NCI-H2227 (cell line): ENCODE data around the gene AKAP3.

Experiments
- DNase-seq: peaks from one replicate; lab custom pipeline; 2025; ENCODE audit not compliant: unreplicated experiment; lab: John Stamatoyannopoulos, UW

AKAP3 gene

GRCh38 chr12:4648501-4649357 is at the start of gene AKAP3, which contains the start of gene NDUFA9:
Gene AKAP3 (minus strand): TSS chr12:4649051. CDS start chr12:4638196, 10,855 bp downstream.
Gene NDUFA9 (plus strand): TSS chr12:4649114. CDS start chr12:4649127, 13 bp downstream.
- DNase-seq: peak; percentile 83

GRCh38 chr12:4690760-4691159 is 41.9 kb upstream of the AKAP3 start:
- DNase-seq: no peak

- DNase-seq: no peak
Observed at GRCh38 chr12:4685317-4685716, 36.5 kb upstream of the AKAP3 start.

DNA sequence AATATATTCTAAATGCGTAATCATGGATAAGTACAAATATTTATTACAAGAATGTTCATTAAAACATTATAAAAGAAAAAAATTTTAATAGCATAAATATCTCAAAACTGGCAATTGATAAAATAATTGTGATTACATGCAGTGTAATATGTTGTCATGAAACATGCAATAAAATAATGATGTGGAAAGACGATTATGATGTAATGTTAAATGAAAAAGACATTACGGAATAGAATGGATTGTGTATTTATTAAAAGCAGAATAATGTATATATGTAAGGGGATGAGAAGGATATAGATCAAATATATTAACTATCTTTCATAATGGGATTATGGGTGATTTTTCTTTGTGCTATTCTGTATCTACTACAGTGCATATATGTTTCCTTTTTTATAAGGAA is 32.9 kb upstream of the AKAP3 start:
- no peak for DNase-seq

DNA sequence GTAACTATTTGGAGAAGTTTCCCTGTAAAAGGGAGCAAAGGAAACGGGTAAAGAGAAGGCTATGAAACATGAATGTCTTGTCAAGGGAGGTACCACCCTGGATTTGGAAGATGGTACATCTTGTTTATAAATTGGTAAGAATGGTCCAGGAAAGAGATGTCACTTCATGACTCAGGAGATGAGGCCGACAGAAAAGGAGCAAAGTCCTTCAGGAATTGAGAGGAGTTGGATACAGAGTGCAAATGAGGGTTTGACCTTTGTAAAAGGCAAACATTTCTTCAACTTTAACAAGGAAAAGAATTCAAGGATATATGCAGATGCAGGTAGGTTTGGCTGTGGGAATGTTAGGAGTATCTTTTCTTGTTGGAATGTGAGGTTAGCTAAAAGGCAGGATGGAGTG is 30.9 kb upstream of the AKAP3 start:
- DNase-seq: no peak

- no peak for DNase-seq
Observed at GRCh38 chr12:4665236-4665635, 16.4 kb upstream of the AKAP3 start.

GRCh38 chr12:4663971-4664505 is 15.2 kb upstream of the AKAP3 start:
- DNase-seq: no peak

DNA sequence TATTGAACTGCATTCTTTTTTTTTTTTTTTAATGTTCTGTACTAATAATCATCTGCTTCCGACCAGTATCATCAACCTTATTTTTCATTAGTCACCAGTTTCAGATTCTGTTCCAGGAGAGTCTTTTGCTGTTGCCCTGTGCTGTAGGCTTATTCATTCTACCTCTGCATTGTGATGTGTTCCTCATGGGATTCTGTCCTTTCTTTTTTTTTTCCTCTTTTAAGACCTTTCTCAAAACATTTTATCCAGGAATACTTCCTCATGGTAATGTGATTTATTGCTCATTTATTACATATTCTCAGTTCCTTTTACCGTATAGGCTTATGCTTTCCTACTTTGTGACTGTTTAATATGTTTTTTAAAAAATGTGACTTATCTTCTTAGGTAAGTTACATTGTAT is 4.8 kb upstream of the AKAP3 start:
- no peak for DNase-seq

- DNase-seq: no peak
Observed at GRCh38 chr12:4653257-4653656, 4.4 kb upstream of the AKAP3 start.

GRCh38 chr12:4649358-4649661 is 459 bp upstream of the AKAP3 start:
- DNase-seq: no peak

DNA sequence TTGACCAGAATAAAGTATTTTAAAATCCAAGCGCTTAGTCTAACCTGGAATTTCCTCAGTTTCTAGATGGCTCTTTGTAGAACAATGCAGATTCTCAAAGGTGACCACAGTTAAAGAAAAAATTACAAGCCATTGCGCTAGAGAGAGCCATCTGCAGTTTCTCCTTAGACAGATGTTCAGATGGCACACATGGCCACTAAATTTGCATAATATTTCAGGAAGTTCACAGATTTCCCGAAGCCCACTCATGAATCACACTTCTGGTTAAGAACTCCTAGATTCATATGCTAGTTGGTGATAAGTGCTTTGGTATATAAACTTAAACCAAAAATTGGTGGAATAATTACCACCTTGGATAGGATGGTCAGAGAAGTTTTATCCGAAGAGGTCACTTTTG is 749 bp downstream of the AKAP3 start:
- no peak for DNase-seq

GRCh38 chr12:4645023-4645422 is 3.8 kb downstream of the AKAP3 start:
- no peak for DNase-seq

DNA sequence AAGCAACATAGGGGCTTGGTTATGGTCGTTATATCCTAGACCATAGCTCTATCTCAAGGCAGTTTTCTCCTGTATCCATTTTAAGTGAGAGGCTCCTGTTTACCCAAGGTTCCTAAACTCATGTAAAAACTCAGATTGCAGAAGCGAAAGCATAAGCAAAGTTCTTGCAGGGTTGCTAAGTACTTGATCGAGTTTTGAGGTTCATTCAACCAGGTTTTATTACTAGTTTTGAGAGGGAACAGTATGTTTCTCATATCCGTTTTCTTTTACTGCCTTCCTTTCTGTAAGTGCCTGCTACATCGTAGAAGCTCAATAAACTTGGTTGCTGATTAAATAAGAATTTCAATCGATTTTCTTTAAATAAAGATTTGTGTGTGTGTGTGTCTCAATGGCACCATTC is 5.1 kb downstream of the AKAP3 start:
- no peak for DNase-seq

- DNase-seq: no peak
Observed at GRCh38 chr12:4630262-4630661, 18.6 kb downstream of the AKAP3 start.

DNA sequence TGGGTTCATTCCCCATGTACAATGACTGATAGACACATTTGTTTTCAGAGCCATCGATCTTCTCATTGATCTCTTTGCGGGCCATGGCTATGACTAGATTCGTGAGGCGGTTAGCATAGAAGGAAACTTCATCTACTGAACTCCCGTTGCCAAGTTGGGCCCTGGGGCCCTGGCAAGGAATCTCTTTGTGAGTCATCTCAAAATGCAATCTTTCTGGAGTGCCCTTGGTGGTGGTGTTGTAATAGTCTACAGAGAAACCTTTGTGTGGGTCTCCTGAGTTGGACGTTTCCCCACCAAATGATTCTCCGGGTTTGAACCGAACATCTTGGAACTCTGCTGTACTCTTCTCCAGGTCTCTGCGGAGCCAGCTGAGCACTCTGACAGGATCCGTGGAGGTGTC is 20.4 kb downstream of the AKAP3 start:
- no peak for DNase-seq

DNA sequence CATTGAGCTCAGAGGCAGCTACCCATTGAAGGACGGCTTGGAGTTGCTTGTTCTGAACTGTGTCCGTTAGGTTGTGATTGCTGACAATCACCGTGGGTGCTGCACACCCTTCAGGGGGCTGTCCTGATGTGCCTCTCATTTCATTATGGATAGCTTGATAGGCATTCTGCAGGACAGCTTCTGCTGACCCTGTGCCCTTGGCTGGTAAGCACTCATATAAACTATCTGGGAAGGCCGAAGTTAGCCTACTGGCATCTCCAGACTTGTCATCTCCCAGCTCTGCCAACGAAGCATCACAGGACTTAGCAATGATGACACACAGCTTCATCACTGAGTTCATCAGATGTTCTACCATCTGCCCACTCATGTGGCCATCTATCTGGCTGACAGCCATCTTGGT is 22.3 kb downstream of the AKAP3 start:
- DNase-seq: no peak

DNA sequence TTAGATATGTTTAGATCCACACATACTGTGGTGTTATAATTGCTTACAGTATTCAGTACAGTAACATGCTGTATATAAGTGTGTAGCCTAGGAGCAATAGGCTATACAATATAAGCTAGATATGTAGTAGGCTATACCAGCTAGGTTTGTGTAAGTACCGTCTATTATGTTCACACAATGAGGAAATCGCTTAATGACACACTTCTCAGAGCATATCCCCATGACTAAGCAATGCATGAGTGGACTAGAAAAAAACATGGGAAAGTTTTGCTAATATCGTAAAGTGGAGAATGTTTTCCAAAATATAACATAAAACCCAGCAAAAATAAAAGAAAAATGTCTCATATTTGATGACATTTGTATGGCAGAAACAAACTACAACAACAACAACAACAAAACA is 27.3 kb downstream of the AKAP3 start:
- no peak for DNase-seq

DNA sequence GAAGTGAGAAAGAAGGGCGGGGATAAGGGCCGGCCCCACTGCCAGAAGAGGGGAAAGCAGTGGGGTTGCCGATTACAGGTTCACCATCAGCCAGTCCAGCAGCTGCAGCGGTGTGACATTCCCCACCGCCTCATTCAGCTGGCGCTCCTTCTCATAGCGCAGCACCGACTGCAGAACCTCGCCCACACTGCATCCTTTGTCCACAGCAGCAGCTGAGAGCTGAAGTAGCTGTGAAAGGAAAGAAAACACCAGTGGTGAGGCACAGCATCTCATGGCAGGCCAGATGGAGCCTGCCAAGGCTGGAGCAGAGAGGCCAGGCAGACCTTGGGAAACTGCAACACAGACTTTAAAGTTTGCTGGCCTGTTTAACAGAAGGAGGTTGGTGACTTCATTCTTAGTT is 33.2 kb downstream of the AKAP3 start:
- no peak for DNase-seq

GRCh38 chr12:4610481-4610880 is 38.4 kb downstream of the AKAP3 start:
- DNase-seq: no peak

- DNase-seq: no peak
Observed at GRCh38 chr12:4609071-4609470, 39.8 kb downstream of the AKAP3 start.

GRCh38 chr12:4607056-4607455 is 41.8 kb downstream of the AKAP3 start:
- no peak for DNase-seq

- peak; percentile 66 for DNase-seq
Observed at GRCh38 chr12:4604684-4605193, 44.1 kb downstream of the AKAP3 start.

DNA sequence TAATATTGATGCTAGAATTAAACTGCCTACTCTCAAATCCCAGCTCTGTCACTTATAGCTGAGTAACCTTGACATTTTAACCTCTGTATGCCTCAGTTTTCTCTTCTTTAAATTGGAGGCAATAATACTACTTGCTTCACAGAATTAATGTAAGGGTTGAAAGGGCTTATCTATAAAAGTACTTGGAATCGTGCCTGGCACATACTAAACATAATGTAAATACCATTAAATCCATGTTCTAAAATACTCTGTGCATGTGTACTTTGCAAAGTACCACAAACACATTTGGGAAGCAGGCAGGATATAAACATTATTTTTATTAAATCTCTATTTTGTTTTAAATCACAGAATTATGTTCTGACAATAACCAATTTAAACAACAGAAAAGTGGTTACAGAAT is 44.9 kb downstream of the AKAP3 start:
- no peak for DNase-seq
